Upper lobe of left lung (tissue), 4 donors: Measurements from ENCODE around the gene RNF13.
"Not testable (repeated sequence)": the region's sequence is repeated elsewhere in the genome, so short reads cannot be mapped to it uniquely, and the experiment has no call there.

Experiments used
- CTCF ChIP-seq, 6 experiments: fragments of 450-650 bp in 4 of 6; fragments of 200-600 bp in 2 of 6; sonication (generic) in 2 of 6; IDR thresholded peaks; one replicate each; pipeline ENCODE4 v1.5.1; 2016 to 2019; ENCODE audit warnings: antibody characterized with exemption in 6 of 6
- POLR2A ChIP-seq, 4 donors: fragments of 450-650 bp; IDR thresholded peaks; one replicate each; pipeline ENCODE4 v1.5.1; 2016 to 2017; ENCODE audit warnings: antibody characterized with exemption in 4 of 4, mild to moderate bottlenecking in 2 of 4
- POLR2AphosphoS5 ChIP-seq, 2 donors: sonication (generic); formaldehyde crosslinking; IDR thresholded peaks; one replicate each; pipeline ENCODE4 v1.5.1; 2017; ENCODE audit warnings: antibody characterized with exemption in 2 of 2

GRCh38 chr3:149883860-149884259 lies 70.8 kb downstream of the RNF13 start:
- TF ChIP-seq CTCF, POLR2AphosphoS5, POLR2A (IDR thresholded peaks at IDR 0.05): not testable (repeated sequence)
